Fibroblast of mammary gland (primary cell): Measurements from ENCODE around the gene LEUTX.

Experiments
- DNase-seq: peaks from one replicate; pipeline ENCODE4 v3.0.0-alpha.2; 2010; ENCODE audit warnings: low read depth
- H3K4me3 ChIP-seq: 2 replicates; pipeline ENCODE4 v1.5.1; 2011; ENCODE audit warnings: low read depth, mild to moderate bottlenecking, low read length, moderate library complexity; ENCODE audit not compliant: control insufficient read depth
- CTCF ChIP-seq: conservative IDR thresholded peaks from 2 replicates; pipeline ENCODE4 v1.5.1; 2011; ENCODE audit warnings: low read depth, low read length, inconsistent platforms; ENCODE audit not compliant: control insufficient read depth, insufficient read depth

The LEUTX gene

GRCh38 chr19:39820696-39821095 lies 42.0 kb downstream of the LEUTX start:
- no peak overlapping the region for H3K4me3 ChIP-seq
- DNase-seq = no peak
- no peak for TF ChIP-seq CTCF

GRCh38 chr19:39823686-39824085 lies 45.0 kb downstream of the LEUTX start:
- TF ChIP-seq CTCF = no peak
- peak overlapping the region; percentile 85 for H3K4me3 ChIP-seq
- no peak for DNase-seq

GRCh38 chr19:39824143-39825092 lies 45.8 kb downstream of the LEUTX start:
- peak; percentile 92 for DNase-seq
- H3K4me3 ChIP-seq = peak overlapping the region; percentile 85
- no peak for TF ChIP-seq CTCF

GRCh38 chr19:39825093-39825463 lies 46.4 kb downstream of the LEUTX start:
- H3K4me3 ChIP-seq = no peak overlapping the region
- DNase-seq = no peak
- no peak for TF ChIP-seq CTCF

- TF ChIP-seq CTCF = no peak
- DNase-seq = no peak
- no peak overlapping the region for H3K4me3 ChIP-seq
Measured at GRCh38 chr19:39825531-39826076, 47.0 kb downstream of the LEUTX start.

GRCh38 chr19:39826311-39826945 lies 47.8 kb downstream of the LEUTX start:
- no peak for DNase-seq
- no peak overlapping the region for H3K4me3 ChIP-seq
- no peak for TF ChIP-seq CTCF
